HG03108 (cell line): ENCODE results near the gene HEPN1.
A peak's percentile ranks its signal among the peaks of the same experiment; 100 is the strongest.

ENCODE experiments used
- ATAC-seq: cut with Tn5 transposase; IDR thresholded peaks from one replicate; pipeline ENCODE4 v1.9.1; 2021; ENCODE audit warnings: moderate library complexity; ENCODE audit not compliant: unreplicated experiment

The HEPN1 gene

DNA sequence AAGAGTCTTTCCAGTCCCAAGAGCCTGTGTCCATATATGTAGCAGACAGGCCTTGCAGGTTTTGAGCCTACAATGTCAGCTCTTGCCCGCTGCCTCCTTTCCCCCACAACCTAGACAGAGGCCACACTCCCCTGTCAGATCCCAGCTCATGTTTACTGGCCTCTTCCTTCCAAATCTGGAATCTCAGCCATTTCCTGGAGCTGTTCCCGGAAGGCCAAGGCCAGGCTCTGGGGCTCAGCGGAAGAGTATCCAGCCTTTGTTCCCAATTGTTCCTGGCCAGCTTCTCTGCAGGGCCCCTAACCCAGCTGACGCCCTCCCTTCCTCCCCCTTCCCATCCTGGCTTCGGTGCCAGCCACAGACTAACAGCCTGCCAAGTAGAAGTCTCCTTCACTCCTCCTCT, 20.3 kb upstream of the HEPN1 start:
- ATAC-seq, result no peak

- no peak for ATAC-seq
Measured at GRCh38 chr11:124899383-124900145, 19.5 kb upstream of the HEPN1 start.

GRCh38 chr11:124900464-124900863, 18.6 kb upstream of the HEPN1 start:
- ATAC-seq, result no peak

GRCh38 chr11:124902616-124903015, 16.4 kb upstream of the HEPN1 start:
- no peak for ATAC-seq

DNA sequence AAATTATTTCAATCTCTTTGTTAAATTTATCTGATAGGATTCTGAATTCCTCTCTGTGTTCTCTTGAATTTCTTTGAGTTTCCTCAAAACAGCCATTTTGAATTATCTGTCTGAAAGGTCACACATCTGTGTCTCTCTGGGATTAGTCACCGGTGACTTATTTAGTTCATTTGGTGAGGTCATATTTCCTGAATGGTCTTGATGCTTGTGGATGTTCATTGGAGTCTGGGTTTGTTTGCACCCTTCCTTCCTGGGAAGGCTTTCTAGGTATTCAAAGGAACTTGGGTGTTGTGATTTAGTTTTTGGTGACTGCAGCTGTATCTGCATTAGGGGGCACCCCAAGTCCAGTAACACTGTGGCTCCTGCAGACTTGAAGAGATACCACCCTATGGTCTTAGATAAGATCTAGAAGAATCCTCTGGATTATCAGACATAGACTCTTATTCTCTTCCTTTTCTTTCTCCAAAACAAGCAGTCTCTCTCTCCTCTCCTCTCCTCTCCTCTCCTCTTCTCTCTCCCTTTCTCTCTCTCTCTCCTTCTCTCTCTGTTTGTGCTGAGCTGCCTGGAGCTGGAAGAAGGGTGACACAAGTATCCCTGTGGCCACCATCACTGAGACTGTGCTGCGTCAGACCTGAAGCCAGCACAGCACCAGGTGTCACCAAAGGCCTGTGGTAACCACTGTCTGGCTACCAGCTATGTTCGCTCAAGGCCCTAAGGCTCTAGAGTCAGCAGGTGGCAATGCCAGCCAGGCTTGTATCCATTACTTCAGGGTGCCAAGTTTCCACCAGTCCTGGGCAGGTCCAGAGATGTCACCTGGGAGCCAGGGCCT, 3.3 kb upstream of the HEPN1 start:
- no peak for ATAC-seq

- no peak for ATAC-seq
Measured at GRCh38 chr11:124916370-124916710, 2.7 kb upstream of the HEPN1 start.

GRCh38 chr11:124917115-124917637, 1.9 kb upstream of the HEPN1 start:
- no peak for ATAC-seq

DNA sequence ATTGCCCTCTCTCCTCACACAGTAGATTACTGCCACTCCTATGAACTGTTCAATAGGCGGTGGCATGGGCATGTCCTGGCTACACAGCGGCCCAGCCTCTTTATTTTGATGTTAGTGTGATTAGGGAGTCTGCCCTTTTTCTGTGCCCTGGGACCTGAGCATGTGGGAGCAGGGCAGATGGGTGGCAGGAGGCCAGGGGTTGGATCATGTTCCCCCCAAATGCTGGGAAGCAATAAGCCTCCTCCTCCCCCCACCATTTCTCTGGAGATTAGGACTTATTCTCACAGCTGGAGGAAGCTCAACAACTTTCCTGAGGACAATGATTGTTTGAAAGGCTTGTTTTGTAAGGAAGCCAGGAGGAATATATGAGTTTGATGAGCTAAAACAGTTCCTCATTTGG, 848 bp downstream of the HEPN1 start:
- no peak for ATAC-seq

- no peak for ATAC-seq
Measured at GRCh38 chr11:124920356-124920755, 1.3 kb downstream of the HEPN1 start.

DNA sequence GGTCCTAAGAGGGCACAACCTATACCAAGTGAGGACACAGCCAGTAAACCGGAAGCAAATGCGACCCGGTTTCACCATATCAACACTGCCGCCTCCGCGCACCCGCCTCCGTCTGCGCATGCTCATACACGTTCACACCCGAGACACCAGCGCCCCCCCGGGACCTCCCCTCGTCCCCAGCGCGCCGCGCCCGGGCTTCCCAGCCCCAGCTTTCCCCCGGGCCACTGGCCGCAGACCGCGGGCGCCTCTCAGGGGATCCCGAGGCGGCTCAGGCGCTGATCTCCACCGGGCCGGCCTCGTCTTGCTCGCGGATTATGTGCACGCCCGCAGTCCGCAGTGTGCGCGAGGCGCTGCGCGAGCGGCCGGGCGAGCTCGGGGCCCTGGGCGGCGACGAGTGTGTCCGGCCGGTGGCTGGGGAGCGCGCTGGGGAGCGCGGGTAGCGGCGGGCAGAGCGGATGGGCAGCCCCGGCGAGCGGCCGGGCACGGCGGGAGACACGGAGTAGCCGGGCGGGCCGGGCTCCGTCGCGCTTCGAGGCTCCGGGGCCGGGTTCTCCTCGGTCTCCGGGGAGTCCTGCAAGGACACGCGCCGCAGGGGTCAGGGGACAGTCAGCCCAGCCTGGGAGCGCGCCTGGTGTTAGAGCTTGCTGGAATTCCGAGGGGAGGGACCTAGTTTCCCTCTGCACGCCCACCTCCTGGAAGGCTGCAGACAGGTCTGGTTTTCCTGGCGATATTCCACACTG, 2.0 kb downstream of the HEPN1 start:
- ATAC-seq, result peak; percentile 53

GRCh38 chr11:124922831-124923230, 3.8 kb downstream of the HEPN1 start:
- ATAC-seq, result no peak

DNA sequence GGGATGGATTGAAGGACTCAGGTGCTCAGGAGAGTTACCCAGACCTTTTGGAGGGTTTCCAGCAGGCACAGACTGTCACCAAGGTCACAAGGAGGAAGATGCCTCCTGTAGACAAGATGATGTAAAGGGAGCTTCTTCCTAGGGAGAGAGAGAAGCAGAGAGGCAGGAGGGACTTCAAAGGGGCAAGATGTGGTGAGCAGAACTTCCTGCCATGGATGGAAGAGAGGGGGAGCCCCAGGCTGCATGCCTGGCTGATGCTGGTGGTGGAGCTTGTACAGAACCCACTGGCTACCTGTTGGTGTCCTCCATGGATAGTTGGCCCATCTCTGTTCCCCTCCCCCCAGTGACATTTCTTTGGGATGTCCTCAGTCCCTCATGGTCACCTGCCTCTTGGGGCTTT, 4.2 kb downstream of the HEPN1 start:
- no peak for ATAC-seq

GRCh38 chr11:124928942-124929665, 10.1 kb downstream of the HEPN1 start:
- no peak for ATAC-seq

- no peak for ATAC-seq
Measured at GRCh38 chr11:124930799-124931198, 11.7 kb downstream of the HEPN1 start.

DNA sequence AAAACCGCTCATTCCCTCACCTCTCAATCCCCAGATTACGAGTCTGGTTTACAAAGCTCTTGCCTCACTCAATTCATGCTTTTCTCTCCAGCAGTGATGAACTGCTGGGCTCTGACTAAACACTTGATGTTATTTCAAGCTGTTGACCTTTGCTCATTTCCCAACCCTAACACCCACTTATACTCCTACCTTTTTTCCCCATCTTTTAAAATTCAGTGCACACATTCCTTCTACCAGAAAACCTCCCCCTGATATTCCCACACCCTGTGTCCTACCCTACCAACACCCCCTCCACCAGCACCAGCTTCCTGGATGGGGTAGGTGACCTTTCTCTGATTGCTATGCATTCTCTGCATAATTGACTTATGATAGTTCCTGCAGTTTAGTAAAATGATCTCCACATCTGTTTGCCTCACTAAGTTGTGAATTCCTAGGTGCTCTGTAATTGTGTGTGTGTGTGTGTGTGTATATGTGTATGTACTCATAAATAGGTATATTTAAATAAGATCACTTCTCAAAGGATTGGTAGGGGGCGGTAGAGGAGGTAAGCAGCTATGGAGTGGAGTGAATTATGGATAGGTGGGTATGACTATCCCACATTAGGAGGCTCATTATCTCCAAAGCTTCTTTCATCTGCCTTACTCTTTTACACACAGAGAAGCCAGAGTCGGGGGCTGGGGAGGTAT, 16.0 kb downstream of the HEPN1 start:
- no peak for ATAC-seq

GRCh38 chr11:124935548-124936514, 16.8 kb downstream of the HEPN1 start, which contains the start of gene HEPACAM:
TSS of gene HEPACAM (minus strand) at chr11:124936047. CDS start at chr11:124936006, 41 bp downstream.
- ATAC-seq, result no peak

DNA sequence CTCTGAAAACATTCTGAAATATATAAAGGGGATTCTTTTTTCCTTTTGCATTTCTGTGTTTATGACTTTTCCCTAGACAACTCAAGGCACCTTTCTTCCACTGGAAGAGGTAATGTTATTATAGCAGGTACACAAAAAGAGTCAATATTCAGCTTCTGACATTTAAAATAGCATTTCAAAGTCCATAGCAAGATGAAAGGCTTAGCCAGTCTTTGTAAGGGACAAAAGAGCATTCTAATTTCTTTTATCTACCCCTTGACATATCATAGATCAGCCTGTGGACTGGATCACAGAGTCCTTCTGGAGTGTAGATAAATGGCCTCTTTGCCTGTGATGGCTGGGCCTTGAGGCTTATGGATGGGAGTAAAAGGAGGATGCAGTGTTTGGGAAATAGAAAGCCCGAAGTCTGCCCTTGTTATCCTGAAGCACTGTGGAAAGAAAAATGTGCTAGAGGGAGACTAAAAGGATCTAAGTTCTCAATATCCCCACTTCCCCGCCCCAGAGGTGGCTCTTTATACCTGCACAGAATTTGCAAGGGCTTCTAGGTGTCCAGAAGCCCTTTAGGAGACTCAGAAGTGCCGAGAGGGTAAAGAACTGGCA, 18.4 kb downstream of the HEPN1 start:
- ATAC-seq, result no peak

GRCh38 chr11:124938206-124938765, 19.2 kb downstream of the HEPN1 start:
- no peak for ATAC-seq
